ENCODE results near the gene ADGRF3. TPM values are rescaled to one million over a fixed set of nuclear protein-coding genes. Genes with fewer than 3 reads are reported as not detected.
A peak's percentile ranks its signal among the peaks of the same experiment; 100 is the strongest.

Gene ADGRF3
- total RNA-seq, 1 donor from 2014 or later, result 0.49 TPM

DNA sequence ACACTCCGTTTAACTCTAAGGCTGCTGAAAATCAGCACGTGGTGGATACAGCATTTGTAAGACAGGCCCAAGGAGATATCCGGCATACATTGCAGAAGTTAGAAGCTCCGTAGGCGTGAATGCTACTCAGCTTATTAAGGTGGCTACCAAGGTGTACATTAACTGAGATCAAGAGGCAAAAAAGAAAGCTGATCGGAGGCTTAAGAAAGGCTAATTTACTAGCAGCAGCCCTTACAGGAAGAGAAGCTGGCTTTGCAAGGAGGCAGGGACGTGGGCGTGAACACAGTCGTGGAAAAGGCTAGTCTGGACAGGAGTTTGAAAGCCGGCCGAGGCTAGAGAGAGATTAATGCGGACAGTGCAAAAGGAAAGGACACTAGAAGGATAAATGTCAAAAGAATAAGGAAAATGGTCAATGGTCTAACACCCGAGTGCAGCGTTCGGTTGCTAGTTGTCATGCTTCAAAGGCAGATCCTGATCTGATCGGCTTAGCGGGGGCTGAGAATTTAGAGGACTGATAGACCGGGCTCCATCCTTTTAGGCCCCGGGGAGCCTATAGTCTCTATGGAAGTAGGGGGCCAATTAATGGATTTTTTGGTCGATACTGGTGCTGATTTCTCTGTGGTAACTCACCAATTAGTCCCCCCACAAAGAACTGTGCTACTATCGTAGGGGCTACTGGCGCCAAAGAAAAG is 46.2 kb downstream of the ADGRF3 start:
- TF ChIP-seq POLR2A (IDR thresholded peaks at IDR 0.05) (no peak), POLR2AphosphoS5 (IDR thresholded peaks at IDR 0.05; ENCODE audit: insufficient read depth in 1 of 2, low read depth in 1 of 2) (no peak)
- TF ChIP-seq, protein P1, sequence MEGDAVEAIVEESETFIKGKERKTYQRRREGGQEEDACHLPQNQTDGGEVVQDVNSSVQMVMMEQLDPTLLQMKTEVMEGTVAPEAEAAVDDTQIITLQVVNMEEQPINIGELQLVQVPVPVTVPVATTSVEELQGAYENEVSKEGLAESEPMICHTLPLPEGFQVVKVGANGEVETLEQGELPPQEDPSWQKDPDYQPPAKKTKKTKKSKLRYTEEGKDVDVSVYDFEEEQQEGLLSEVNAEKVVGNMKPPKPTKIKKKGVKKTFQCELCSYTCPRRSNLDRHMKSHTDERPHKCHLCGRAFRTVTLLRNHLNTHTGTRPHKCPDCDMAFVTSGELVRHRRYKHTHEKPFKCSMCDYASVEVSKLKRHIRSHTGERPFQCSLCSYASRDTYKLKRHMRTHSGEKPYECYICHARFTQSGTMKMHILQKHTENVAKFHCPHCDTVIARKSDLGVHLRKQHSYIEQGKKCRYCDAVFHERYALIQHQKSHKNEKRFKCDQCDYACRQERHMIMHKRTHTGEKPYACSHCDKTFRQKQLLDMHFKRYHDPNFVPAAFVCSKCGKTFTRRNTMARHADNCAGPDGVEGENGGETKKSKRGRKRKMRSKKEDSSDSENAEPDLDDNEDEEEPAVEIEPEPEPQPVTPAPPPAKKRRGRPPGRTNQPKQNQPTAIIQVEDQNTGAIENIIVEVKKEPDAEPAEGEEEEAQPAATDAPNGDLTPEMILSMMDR (IDR thresholded peaks at IDR 0.05), result no peak
- no peak for DNase-seq (ENCODE audit: extremely low spot score in 2 of 2)
- Histone ChIP-seq H3K36me3 (no peaks in the 10 kb centered on the region), H3K4me3 (peak overlapping the region; percentile 62 to 65), H3K27me3 (no peaks in the 10 kb centered on the region), H3K9me3 (no peaks in the 10 kb centered on the region), H3K4me1 (peaks cover 27% of the 10 kb centered on the region), H3K27ac (peak overlapping the region; percentile 91)
- intact Hi-C loops (cut with DNase I), result no loop called here

DNA sequence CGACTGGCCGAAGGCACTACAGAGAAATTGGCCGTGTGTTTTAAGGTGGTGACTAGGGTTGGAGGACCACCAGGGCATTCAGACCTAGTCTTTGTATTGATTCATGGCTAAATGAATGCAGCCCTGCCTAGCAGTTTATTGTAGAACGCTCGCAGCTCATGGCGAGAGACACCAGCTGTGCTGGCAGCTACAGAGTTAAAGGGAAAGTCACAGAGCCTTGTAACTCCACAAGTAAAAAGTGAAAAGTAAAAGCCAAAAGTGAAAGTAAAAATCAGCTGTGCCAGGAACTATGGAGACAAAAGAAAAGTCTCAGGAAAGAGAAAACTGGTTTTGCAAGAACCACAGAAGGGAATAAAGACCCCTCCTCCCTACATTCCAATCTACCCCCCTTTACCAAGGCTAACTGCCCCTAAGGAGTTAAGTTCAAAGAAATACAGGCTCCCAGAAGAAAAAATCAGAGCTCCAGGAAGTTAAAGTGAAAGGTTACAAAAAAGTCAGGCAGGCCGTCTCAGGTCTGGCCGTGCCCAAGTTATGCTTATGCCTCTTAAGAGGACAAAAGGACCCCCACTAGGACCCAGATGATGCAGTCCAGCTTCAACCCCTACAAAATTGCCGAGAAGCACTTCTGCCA is 47.0 kb downstream of the ADGRF3 start:
- H3K27ac ChIP-seq, result peak overlapping the region; percentile 91
- no peak for TF ChIP-seq POLR2AphosphoS5 (IDR thresholded peaks at IDR 0.05; ENCODE audit: insufficient read depth in 1 of 2, low read depth in 1 of 2)
- TF ChIP-seq POLR2A (IDR thresholded peaks at IDR 0.05), result no peak
- TF ChIP-seq, protein P1 (IDR thresholded peaks at IDR 0.05), result no peak
- peak overlapping the region; percentile 62 to 65 for H3K4me3 ChIP-seq
- intact Hi-C loops (cut with DNase I), result no loop called here
- DNase-seq (ENCODE audit: extremely low spot score in 2 of 2), result no peak
- no peaks in the 10 kb centered on the region for H3K9me3 ChIP-seq
- peaks cover 27% of the 10 kb centered on the region for H3K4me1 ChIP-seq
- H3K36me3 ChIP-seq, result no peaks in the 10 kb centered on the region
- no peaks in the 10 kb centered on the region for H3K27me3 ChIP-seq

GRCh38 chr2:26298638-26299393 is 47.8 kb downstream of the ADGRF3 start:
- Histone ChIP-seq H3K4me3 (peak overlapping the region; percentile 62 to 65), H3K27ac (peak overlapping the region; percentile 91)

GRCh38 chr2:26298286-26298637 is 48.3 kb downstream of the ADGRF3 start:
- H3K4me1 ChIP-seq, result peaks cover 27% of the 10 kb centered on the region
- peak overlapping the region; percentile 91 for H3K27ac ChIP-seq
- intact Hi-C loops (cut with DNase I), result no loop called here
- H3K9me3 ChIP-seq, result no peaks in the 10 kb centered on the region
- TF ChIP-seq, protein P1 (IDR thresholded peaks at IDR 0.05), result no peak
- peak overlapping the region; percentile 62 to 65 for H3K4me3 ChIP-seq
- DNase-seq (ENCODE audit: extremely low spot score in 2 of 2), result no peak
- no peaks in the 10 kb centered on the region for H3K36me3 ChIP-seq
- no peaks in the 10 kb centered on the region for H3K27me3 ChIP-seq

More at GRCh38 chr2:26298638-26299393, 47.8 kb downstream of the ADGRF3 start:
- Histone ChIP-seq H3K9me3 (no peaks in the 10 kb centered on the region), H3K4me1 (peaks cover 27% of the 10 kb centered on the region), H3K27me3 (no peaks in the 10 kb centered on the region), H3K36me3 (no peaks in the 10 kb centered on the region)
- TF ChIP-seq, protein P1 (IDR thresholded peaks at IDR 0.05), result no peak
- TF ChIP-seq POLR2AphosphoS5 (IDR thresholded peaks at IDR 0.05; ENCODE audit: insufficient read depth in 1 of 2, low read depth in 1 of 2), result peak in 1 of 2 donors; percentile 43
- TF ChIP-seq POLR2A (IDR thresholded peaks at IDR 0.05), result no peak
- intact Hi-C loops (cut with DNase I), result no loop called here
- DNase-seq (ENCODE audit: extremely low spot score in 2 of 2), result no peak
